Activated CD4-positive, alpha-beta T cell treated with anti-CD3 and anti-CD28 coated beads, Interleukin-2, amount 50 U/mL, for 24 hours (primary cell): ENCODE results near the gene HSD17B2.
"Not testable (repeated sequence)": the region's sequence is repeated elsewhere in the genome, so short reads cannot be mapped to it uniquely, and the experiment has no call there.

ENCODE experiments used
- DNase-seq, 2 donors: peaks; one replicate each; pipeline ENCODE4 v3.0.0-alpha.2; 2020; ENCODE audit warnings: low read depth in 1 of 2, low spot score in 1 of 2

The HSD17B2 gene, protein sequence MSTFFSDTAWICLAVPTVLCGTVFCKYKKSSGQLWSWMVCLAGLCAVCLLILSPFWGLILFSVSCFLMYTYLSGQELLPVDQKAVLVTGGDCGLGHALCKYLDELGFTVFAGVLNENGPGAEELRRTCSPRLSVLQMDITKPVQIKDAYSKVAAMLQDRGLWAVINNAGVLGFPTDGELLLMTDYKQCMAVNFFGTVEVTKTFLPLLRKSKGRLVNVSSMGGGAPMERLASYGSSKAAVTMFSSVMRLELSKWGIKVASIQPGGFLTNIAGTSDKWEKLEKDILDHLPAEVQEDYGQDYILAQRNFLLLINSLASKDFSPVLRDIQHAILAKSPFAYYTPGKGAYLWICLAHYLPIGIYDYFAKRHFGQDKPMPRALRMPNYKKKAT

DNA sequence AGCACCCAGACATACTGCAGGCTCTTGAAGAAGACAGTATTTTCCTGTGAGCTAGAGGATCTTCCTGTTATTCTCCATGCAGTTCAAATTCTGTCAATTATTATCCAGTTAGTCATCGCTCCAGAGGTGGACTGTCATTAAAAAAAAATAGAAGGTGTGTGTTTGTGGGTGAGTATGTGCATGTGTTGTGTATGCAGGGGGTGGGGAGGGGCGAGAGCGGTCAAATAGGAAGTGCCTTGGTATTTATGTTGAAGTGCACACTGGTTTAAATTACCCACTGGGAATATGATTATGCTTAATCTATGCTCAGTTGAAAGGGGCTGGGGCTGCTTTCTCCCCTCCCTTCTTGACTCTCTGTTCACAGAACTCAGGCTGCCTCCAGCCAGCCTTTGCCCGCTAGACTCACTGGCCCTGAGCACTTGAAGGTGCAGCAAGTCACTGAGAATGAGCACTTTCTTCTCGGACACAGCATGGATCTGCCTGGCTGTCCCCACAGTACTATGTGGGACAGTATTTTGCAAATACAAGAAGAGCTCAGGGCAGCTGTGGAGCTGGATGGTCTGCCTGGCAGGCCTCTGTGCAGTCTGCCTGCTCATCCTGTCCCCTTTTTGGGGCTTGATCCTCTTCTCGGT lies at the start of gene HSD17B2:
HSD17B2 (plus strand) TSS at position 273 of the 632 bp plus-strand sequence; CDS start at position 445, 172 bp downstream.
- DNase-seq = no peak

- DNase-seq = no peak
Observed at GRCh38 chr16:81987121-81987520, 47.9 kb upstream of the HSD17B2 start.

GRCh38 chr16:81987706-81988105 lies 47.3 kb upstream of the HSD17B2 start:
- no peak for DNase-seq

GRCh38 chr16:81992859-81993258 lies 42.2 kb upstream of the HSD17B2 start:
- no peak for DNase-seq

GRCh38 chr16:81994485-81994884 lies 40.6 kb upstream of the HSD17B2 start:
- no peak for DNase-seq

DNA sequence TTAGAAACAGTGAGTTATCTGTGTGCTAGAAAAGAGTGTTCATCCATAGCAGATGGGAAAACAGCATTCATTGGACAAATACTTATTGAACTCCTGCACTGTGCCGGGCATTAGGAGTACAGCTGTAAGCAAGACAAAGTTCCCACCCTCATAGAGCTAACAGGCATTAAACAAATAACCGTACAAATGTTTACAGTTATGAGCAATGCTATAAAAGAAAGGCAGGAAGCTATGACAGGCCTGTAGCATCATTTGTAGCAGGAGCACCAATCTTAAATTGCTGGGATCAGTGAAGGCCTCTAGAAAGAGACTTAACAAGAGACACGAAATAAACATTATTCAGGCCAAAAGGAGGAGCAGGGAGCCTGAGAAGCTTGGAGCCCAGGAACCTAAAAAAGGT lies 39.4 kb upstream of the HSD17B2 start:
- DNase-seq = no peak

GRCh38 chr16:81996664-81997509 lies 38.2 kb upstream of the HSD17B2 start:
- DNase-seq = no peak

GRCh38 chr16:81997738-81998137 lies 37.3 kb upstream of the HSD17B2 start:
- DNase-seq = no peak

GRCh38 chr16:82002831-82003230 lies 32.2 kb upstream of the HSD17B2 start:
- no peak for DNase-seq

- no peak for DNase-seq
Observed at GRCh38 chr16:82004601-82005000, 30.5 kb upstream of the HSD17B2 start.

DNA sequence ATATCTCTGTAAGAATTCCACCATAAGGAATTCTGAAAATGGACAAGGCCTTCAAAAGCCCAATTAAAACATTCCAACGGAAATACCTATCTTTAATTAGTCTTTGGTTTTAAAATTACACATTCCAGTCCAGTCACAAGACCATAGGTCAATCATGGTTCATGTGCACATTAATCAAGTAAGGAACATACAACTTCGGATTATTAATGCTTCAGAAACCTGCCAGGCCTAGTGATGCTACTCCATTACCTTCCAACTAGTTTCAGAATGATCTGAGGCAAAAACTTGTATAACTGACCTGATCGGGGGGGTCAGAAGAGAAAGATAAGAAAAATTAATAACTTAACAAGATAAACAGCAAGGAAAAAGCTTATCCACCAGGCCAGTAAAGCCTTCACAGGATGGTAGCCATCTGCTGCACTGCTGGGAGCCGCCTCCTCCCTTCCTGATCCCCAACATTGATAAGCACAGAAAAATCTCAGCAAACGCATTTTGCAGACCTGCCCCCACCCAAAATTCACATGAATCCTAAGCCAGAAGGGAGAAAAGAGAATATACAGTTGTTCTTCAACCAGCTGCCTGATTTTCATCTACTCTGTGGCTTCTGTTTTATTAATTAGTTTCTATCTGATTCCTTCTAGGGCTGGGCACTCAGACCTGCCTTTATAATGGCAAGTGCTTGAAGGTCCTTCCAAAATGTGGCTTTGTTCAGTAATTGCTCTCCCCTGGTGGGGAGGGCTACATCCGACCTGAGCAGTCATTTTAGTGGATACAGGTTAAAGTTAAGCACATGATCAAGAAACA lies 29.8 kb upstream of the HSD17B2 start:
- DNase-seq = no peak

DNA sequence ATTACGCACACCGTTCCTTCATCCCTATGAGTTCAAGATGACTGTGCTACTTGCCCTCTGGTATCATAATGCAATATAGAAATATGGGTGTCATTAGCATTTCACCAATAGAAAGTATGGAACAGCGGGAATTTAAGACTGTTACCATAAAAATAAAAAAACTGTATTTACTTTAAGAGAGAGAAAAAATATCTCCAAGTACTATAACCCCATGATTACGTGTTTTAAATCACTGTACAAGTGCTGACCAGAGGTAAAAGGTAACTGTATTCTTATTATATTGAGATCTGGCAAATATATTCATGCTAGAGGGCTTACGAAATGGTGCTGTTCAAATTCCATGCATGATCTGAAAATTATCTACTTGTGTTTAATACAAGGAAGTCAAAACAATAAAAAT lies 29.0 kb upstream of the HSD17B2 start:
- DNase-seq = no peak

DNA sequence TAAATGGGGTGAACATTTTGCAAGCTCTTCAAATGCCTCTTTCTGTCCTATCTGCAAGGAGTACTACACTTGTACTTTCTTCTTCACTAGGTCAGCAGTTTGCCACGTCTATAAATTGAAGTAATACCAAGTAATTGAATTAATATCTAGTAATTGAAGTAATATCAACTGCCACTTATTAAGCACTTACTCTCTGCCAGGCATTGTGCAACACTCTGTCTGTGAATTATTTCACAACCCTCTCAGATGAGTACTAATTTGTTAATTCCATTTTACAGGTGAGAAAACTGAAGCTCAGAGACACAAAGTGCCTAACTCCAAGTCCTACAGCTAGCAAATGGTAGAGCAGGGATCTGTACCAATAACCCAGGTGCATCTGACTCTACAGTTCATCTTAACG lies 27.9 kb upstream of the HSD17B2 start:
- DNase-seq = no peak

DNA sequence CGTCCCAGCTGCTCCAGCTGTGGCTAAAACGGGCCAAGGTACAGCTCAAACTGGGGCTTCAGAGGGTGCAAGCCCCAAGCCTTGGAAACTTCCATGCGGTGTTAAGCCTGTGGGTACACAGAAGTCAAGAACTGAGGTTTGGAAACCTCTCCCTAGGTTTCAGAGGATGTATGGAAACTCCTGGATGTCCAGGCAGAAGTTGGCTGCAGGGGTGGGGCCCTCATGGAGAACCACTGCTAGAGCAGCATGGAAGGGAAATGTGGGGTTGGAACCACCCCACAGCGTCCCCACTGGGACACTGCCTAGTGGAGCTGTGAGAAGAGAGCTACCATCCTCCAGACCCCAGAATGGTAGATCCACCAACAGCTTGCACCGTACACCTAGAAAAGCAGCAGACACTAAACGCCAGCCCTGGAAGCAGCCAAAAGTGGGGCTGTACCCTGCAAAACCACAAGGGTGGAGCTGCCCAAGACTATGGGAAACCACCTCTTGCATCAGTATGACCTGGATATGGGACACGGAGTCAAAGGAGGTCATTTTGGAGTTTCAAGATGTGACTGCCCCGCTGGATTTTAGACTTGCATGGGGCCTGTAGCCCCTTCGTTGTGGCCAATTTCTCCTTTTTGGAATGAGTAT lies 26.0 kb upstream of the HSD17B2 start:
- no peak for DNase-seq

GRCh38 chr16:82009789-82010188 lies 25.3 kb upstream of the HSD17B2 start:
- not testable (repeated sequence) for DNase-seq

GRCh38 chr16:82010649-82011048 lies 24.4 kb upstream of the HSD17B2 start:
- DNase-seq = no peak

DNA sequence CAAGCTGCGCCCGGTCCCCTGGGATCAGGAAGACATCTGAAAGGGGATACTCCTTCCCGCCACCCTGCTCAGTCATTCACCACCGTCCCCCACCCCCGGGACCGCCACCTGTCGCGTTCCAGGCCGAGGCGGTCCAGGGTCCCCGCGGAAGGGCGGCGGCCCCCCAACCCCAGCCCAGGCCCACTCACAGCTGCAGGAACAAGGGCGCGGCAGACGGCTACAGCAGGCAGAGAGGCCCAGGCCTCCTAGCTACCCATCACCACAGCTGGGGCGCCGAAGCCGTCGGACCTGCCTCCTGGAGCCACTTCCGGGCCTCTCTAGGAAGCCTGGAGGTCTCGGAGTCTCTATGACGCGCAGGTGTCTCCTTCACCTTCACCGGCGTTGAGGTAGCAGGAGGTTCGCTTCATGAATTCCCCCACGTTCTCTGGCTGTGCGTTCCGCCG lies 23.8 kb upstream of the HSD17B2 start, which contains the start of gene SDR42E1:
SDR42E1 (minus strand) TSS at position 272 of the 443 bp plus-strand sequence. CDS start 10,612 bp downstream, outside the sequence.
- DNase-seq = peak; percentile 6 to 40

DNA sequence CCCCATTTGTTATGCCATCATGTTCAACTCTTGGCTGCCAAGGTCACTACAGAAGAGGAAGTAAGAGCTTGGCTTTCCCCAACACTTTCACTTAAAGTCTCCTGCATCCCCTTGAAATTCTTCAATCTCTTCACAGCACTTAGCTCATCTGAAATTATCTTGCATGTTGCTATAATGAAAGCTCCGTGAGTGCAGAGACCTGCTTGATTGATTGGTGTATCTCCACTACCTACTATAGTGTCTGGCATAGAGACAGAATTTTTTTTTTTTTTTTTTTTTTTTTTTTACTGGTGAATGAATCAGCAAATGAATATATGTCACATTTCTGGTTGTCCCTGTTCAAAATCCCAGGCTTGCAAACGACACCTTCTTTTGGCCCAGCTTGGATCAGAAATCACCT lies 21.9 kb upstream of the HSD17B2 start:
- DNase-seq = no peak

- DNase-seq = no peak
Observed at GRCh38 chr16:82016263-82016662, 18.8 kb upstream of the HSD17B2 start.

GRCh38 chr16:82016964-82017363 lies 18.1 kb upstream of the HSD17B2 start:
- no peak for DNase-seq
